ENCODE results near the gene TEX14.
"Not testable (repeated sequence)": the region's sequence is repeated elsewhere in the genome, so short reads cannot be mapped to it uniquely, and the experiment has no call there.

DNA sequence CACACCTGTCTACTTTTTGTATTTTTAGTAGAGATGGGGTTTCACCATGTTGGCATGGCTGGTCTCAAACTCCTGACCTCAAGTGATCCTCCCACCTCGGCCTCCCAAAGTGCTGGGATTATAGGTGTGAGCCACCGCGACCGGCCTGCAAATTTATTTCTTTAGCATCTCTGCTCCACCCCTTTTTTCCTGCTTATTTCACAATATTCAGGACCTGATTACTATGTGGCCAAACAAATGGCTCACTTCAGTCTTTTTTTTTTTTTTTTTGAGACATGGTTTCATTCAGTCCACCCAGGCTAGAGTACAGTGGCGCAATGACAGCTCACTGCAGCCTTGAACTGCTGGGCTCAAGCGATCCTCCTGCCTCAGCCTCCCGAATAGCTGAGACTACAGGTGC, 109.1 kb downstream of the TEX14 start:
- TF ChIP-seq, protein P1, sequence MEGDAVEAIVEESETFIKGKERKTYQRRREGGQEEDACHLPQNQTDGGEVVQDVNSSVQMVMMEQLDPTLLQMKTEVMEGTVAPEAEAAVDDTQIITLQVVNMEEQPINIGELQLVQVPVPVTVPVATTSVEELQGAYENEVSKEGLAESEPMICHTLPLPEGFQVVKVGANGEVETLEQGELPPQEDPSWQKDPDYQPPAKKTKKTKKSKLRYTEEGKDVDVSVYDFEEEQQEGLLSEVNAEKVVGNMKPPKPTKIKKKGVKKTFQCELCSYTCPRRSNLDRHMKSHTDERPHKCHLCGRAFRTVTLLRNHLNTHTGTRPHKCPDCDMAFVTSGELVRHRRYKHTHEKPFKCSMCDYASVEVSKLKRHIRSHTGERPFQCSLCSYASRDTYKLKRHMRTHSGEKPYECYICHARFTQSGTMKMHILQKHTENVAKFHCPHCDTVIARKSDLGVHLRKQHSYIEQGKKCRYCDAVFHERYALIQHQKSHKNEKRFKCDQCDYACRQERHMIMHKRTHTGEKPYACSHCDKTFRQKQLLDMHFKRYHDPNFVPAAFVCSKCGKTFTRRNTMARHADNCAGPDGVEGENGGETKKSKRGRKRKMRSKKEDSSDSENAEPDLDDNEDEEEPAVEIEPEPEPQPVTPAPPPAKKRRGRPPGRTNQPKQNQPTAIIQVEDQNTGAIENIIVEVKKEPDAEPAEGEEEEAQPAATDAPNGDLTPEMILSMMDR (IDR thresholded peaks at IDR 0.05), result not testable (repeated sequence)
- TF ChIP-seq POLR2A (IDR thresholded peaks at IDR 0.05), result not testable (repeated sequence)
